Neural cell (in vitro differentiated cells): ENCODE measurements around the gene OTOP3. TPM values are rescaled to one million over a fixed set of nuclear protein-coding genes. Genes with fewer than 3 reads are reported as not detected.
"Not testable (repeated sequence)": the region's sequence is repeated elsewhere in the genome, so short reads cannot be mapped to it uniquely, and the experiment has no call there.

Source experiments
- H2AFZ ChIP-seq: fragments of 200-600, 300-800 bp; sonication (generic), shearing (Covaris generic); 2 replicates; pipeline ENCODE4 v1.6.0; 2014; ENCODE audit warnings: low read depth, mild to moderate bottlenecking, antibody characterized with exemption, low read length, moderate library complexity
- H3F3A ChIP-seq: fragments of 200-600 bp; shearing (Covaris generic); 2 replicates; pipeline ENCODE4 v1.6.1; 2016; ENCODE audit warnings: mild to moderate bottlenecking, moderate library complexity, mixed read lengths, antibody characterized with exemption, low read length; ENCODE audit not compliant: insufficient read depth, poor library complexity, severe bottlenecking
- H3K27ac ChIP-seq: fragments of 200-600, 300-800 bp; sonication (generic), shearing (Covaris generic); 2 replicates; pipeline ENCODE4 v1.5.1; 2014; ENCODE audit warnings: mild to moderate bottlenecking, low read length, moderate library complexity
- H3K27me3 ChIP-seq: fragments of 300-800, 200-600 bp; sonication (generic), shearing (Covaris generic); 2 replicates; pipeline ENCODE4 v1.6.0; 2014; ENCODE audit warnings: mild to moderate bottlenecking, low read depth, low read length, moderate library complexity; ENCODE audit not compliant: insufficient read depth
- H3K36me3 ChIP-seq: fragments of 300-800, 200-600 bp; sonication (generic), shearing (Covaris generic); 2 replicates; pipeline ENCODE4 v1.5.1; 2014; ENCODE audit warnings: mild to moderate bottlenecking, antibody characterized with exemption, low read length, moderate library complexity; ENCODE audit not compliant: insufficient read depth
- H3K4me2 ChIP-seq: fragments of 300-800, 200-600 bp; sonication (generic), shearing (Covaris generic); 2 replicates; pipeline ENCODE4 v1.6.0; 2014; ENCODE audit warnings: mild to moderate bottlenecking, low read length
- H3K4me3 ChIP-seq: fragments of 300-800, 200-600 bp; sonication (generic), shearing (Covaris generic); 2 replicates; pipeline ENCODE4 v1.5.1; 2014; ENCODE audit warnings: mild to moderate bottlenecking, low read length, moderate library complexity
- H3K79me2 ChIP-seq: fragments of 200-600 bp; shearing (Covaris generic); replicated peaks from 2 replicates; pipeline ENCODE4 v1.6.0; 2014; ENCODE audit warnings: mild to moderate bottlenecking, low read length, moderate library complexity; ENCODE audit not compliant: insufficient read depth
- H3K9ac ChIP-seq: fragments of 300-800, 200-600 bp; sonication (generic), shearing (Covaris generic); 2 replicates; pipeline ENCODE4 v1.6.1; 2016; ENCODE audit warnings: mild to moderate bottlenecking, low read length, mixed read lengths
- H3K9me2 ChIP-seq: fragments of 200-600 bp; shearing (Covaris generic); 2 replicates; pipeline ENCODE4 v1.6.1; 2016; ENCODE audit warnings: mild to moderate bottlenecking, low read length, mixed read lengths; ENCODE audit not compliant: insufficient read depth
- H3K9me3 ChIP-seq: fragments of 200-600, 300-800 bp; sonication (generic), shearing (Covaris generic); 2 replicates; pipeline ENCODE4 v1.6.1; 2016; ENCODE audit warnings: mild to moderate bottlenecking, mixed run types, low read length, moderate library complexity, mixed read lengths
- H4K20me1 ChIP-seq: fragments of 200-600 bp; shearing (Covaris generic); 2 replicates; pipeline ENCODE4 v1.6.1; 2016; ENCODE audit warnings: mild to moderate bottlenecking, mixed run types; ENCODE audit not compliant: insufficient read depth
- EP300 ChIP-seq: fragments of 450-650 bp; conservative IDR thresholded peaks from 2 replicates; pipeline ENCODE4 v1.6.1; 2014; ENCODE audit warnings: antibody characterized with exemption, mild to moderate bottlenecking, moderate library complexity; ENCODE audit not compliant: poor library complexity, severe bottlenecking
- EZH2 ChIP-seq: fragments of 200-600, 300-800 bp; shearing (Covaris generic), sonication (generic); IDR thresholded peaks from 2 replicates; pipeline ENCODE4 v1.6.1; 2014; ENCODE audit warnings: antibody characterized with exemption, low read length, borderline replicate concordance, mild to moderate bottlenecking; ENCODE audit not compliant: insufficient read depth, poor library complexity, severe bottlenecking
- MXI1 ChIP-seq: fragments of 450-650 bp; conservative IDR thresholded peaks from 2 replicates; pipeline ENCODE4 v1.6.1; 2014; ENCODE audit warnings: antibody characterized with exemption, mild to moderate bottlenecking; ENCODE audit not compliant: poor library complexity, severe bottlenecking
- POLR2AphosphoS5 ChIP-seq: IDR thresholded peaks from 2 replicates; pipeline ENCODE4 v1.6.1; 2012
- RAD21 ChIP-seq: fragments of 450-650 bp; conservative IDR thresholded peaks from 2 replicates; pipeline ENCODE4 v1.6.1; 2014; ENCODE audit warnings: antibody characterized with exemption, mild to moderate bottlenecking, moderate library complexity
- SMC3 ChIP-seq: fragments of 450-650 bp; conservative IDR thresholded peaks from 2 replicates; pipeline ENCODE4 v1.6.1; 2014; ENCODE audit warnings: antibody characterized with exemption, mild to moderate bottlenecking, moderate library complexity; ENCODE audit not compliant: poor library complexity
- TAF1 ChIP-seq: IDR thresholded peaks from 2 replicates; pipeline ENCODE4 v1.6.1; 2012; ENCODE audit warnings: low read depth
- polyA plus RNA-seq: library from polyadenylated mRNA; depleted of rRNA; stranded (reverse); fragments of >200 nt; gene quantifications from 2 replicates; pipeline ENCODE4 v1.2.3, GENCODE V29; 2014
- TF ChIP-seq, protein P1 (sequence below): IDR thresholded peaks from 2 replicates; pipeline ENCODE4 v1.6.1; 2012; ENCODE audit warnings: borderline replicate concordance
- TF ChIP-seq, protein P2 (sequence below): fragments of 450-650 bp; IDR thresholded peaks from 2 replicates; pipeline ENCODE4 v1.5.1; 2014; ENCODE audit warnings: antibody characterized with exemption, mild to moderate bottlenecking, moderate library complexity; ENCODE audit not compliant: poor library complexity, severe bottlenecking

OTOP3 gene
- polyA plus RNA-seq, 1 donor from 2014 or later, result not detected

DNA sequence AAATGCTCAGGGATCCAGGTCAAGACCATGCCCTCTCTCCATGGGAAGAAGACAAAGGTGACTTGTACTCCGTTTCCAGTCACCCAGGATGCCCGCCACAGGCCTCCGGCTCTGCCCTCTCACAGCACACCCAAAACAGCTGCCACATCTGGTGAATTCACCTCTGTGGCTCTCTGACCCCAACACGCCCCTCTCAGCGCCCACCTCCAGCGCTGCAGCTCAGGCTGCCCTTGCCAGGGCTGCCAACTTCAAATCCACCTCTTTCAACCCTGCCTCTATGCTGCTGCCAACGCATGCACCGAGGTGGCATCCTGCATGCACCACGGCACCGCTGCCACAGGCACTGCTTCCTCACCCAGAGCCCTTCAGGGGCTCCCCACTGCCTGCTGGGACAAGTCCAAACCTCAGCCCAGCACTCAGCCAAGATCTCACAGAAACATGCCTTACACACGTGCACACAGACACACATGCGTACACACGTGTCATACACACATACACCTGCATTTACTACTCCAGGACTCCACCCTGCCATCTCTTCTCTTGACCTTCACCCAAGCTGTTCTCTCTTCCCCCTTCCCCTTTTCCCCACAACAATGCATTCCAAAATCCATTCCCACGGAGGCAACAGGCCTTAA, 29.4 kb downstream of the OTOP3 start:
- no peaks in the 10 kb centered on the region for H3K9me2 ChIP-seq
- H3K36me3 ChIP-seq, result no peaks in the 10 kb centered on the region
- H3K9me3 ChIP-seq, result no peaks in the 10 kb centered on the region
- H3K27me3 ChIP-seq, result no peaks in the 10 kb centered on the region
- no peak overlapping the region for H2AFZ ChIP-seq
- H3K79me2 ChIP-seq, result no peaks in the 10 kb centered on the region
- H3K27ac ChIP-seq, result no peak overlapping the region
- no peak for TF ChIP-seq MXI1
- TF ChIP-seq TAF1, result no peak
- no peak for TF ChIP-seq EP300
- no peak for TF ChIP-seq POLR2AphosphoS5
- TF ChIP-seq SMC3, result no peak
- no peak for TF ChIP-seq EZH2
- TF ChIP-seq, protein P1, sequence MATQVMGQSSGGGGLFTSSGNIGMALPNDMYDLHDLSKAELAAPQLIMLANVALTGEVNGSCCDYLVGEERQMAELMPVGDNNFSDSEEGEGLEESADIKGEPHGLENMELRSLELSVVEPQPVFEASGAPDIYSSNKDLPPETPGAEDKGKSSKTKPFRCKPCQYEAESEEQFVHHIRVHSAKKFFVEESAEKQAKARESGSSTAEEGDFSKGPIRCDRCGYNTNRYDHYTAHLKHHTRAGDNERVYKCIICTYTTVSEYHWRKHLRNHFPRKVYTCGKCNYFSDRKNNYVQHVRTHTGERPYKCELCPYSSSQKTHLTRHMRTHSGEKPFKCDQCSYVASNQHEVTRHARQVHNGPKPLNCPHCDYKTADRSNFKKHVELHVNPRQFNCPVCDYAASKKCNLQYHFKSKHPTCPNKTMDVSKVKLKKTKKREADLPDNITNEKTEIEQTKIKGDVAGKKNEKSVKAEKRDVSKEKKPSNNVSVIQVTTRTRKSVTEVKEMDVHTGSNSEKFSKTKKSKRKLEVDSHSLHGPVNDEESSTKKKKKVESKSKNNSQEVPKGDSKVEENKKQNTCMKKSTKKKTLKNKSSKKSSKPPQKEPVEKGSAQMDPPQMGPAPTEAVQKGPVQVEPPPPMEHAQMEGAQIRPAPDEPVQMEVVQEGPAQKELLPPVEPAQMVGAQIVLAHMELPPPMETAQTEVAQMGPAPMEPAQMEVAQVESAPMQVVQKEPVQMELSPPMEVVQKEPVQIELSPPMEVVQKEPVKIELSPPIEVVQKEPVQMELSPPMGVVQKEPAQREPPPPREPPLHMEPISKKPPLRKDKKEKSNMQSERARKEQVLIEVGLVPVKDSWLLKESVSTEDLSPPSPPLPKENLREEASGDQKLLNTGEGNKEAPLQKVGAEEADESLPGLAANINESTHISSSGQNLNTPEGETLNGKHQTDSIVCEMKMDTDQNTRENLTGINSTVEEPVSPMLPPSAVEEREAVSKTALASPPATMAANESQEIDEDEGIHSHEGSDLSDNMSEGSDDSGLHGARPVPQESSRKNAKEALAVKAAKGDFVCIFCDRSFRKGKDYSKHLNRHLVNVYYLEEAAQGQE, result no peak
- no peak for TF ChIP-seq RAD21
- TF ChIP-seq, protein P2, sequence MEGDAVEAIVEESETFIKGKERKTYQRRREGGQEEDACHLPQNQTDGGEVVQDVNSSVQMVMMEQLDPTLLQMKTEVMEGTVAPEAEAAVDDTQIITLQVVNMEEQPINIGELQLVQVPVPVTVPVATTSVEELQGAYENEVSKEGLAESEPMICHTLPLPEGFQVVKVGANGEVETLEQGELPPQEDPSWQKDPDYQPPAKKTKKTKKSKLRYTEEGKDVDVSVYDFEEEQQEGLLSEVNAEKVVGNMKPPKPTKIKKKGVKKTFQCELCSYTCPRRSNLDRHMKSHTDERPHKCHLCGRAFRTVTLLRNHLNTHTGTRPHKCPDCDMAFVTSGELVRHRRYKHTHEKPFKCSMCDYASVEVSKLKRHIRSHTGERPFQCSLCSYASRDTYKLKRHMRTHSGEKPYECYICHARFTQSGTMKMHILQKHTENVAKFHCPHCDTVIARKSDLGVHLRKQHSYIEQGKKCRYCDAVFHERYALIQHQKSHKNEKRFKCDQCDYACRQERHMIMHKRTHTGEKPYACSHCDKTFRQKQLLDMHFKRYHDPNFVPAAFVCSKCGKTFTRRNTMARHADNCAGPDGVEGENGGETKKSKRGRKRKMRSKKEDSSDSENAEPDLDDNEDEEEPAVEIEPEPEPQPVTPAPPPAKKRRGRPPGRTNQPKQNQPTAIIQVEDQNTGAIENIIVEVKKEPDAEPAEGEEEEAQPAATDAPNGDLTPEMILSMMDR, result no peak
- no peak overlapping the region for H3K9ac ChIP-seq
- no peak overlapping the region for H3K4me3 ChIP-seq
- no peaks in the 10 kb centered on the region for H4K20me1 ChIP-seq
- H3F3A ChIP-seq, result no peaks in the 10 kb centered on the region
- no peak overlapping the region for H3K4me2 ChIP-seq

DNA sequence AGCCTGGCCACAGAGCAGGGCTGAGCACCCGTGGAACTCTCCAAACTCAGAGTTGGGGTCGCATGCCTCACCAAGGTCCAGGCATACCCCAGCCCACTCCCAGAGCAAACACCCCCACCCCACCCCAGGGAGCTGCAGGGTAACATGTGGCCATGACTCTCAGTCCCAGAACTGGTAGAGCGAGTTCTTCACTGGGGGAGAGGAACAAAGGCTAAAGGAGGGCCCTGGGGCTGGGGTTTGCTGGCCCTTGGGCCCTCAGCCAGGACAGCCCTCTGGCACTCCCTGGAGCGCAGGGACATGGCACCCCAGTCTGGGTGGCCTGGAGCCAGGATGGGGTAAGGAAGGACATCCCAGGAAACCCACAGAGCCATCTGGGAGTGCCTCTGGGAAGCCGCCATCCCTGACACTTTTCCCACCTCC, 32.7 kb downstream of the OTOP3 start:
- Histone ChIP-seq H3K9ac (no peak overlapping the region), H3K4me2 (no peak overlapping the region), H2AFZ (no peak overlapping the region), H3K27ac (no peak overlapping the region), H4K20me1 (no peaks in the 10 kb centered on the region), H3F3A (no peaks in the 10 kb centered on the region), H3K27me3 (peaks cover 7% of the 10 kb centered on the region), H3K4me3 (no peak overlapping the region), H3K9me3 (no peaks in the 10 kb centered on the region), H3K79me2 (peaks cover 5% of the 10 kb centered on the region), H3K36me3 (no peaks in the 10 kb centered on the region), H3K9me2 (no peaks in the 10 kb centered on the region)
- TF ChIP-seq MXI1 (no peak), RAD21 (no peak), EZH2 (no peak), POLR2AphosphoS5 (no peak), EP300 (no peak), SMC3 (no peak), TAF1 (no peak)
- TF ChIP-seq, protein P2, result no peak
- TF ChIP-seq, protein P1, result no peak

DNA sequence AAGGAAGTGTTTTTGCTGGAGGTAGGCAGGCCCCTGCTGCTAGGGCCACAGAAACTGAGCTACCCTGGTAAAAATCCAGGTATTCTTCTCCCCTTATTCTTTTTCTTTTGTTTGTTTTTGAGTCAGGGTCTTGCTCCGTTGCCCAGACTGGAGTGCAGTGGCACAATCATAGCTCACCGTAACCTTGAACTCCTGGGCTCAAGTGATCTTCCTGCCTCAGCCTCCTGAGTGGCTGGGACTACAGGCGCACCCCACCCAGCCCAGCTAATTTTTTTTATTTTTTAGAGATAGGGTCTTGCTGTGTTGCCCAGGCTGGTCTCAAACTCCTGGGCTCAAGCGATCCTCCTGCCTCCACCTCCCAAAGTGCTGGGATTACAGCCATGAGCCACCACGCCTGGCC, 33.8 kb downstream of the OTOP3 start:
- H3K79me2 ChIP-seq, H4K20me1 ChIP-seq, H3K9me2 ChIP-seq, H3K4me2 ChIP-seq, H3K9me3 ChIP-seq, H3K27ac ChIP-seq, H3K36me3 ChIP-seq, H3K9ac ChIP-seq, H3K27me3 ChIP-seq, H3F3A ChIP-seq, H3K4me3 ChIP-seq, H2AFZ ChIP-seq: not testable (repeated sequence)
